Fibroblast of lung (primary cell): ENCODE data around the gene ECSCR.

Source experiments
- CTCF ChIP-seq, 2 donors: IDR thresholded peaks in 1 of 2; conservative IDR thresholded peaks in 1 of 2; 1 replicate in 1 of 2; 2 replicates in 1 of 2; pipeline ENCODE4 v1.5.1; 2011 to 2012; ENCODE audit warnings: low read length in 2 of 2, control low read depth in 1 of 2, inconsistent platforms in 1 of 2, low read depth in 1 of 2, mild to moderate bottlenecking in 1 of 2
- EZH2 ChIP-seq: IDR thresholded peaks from 2 replicates; pipeline ENCODE4 v1.5.1; 2012; ENCODE audit warnings: low read length, control low read depth, mild to moderate bottlenecking; ENCODE audit errors: missing control alignments

GRCh38 chr5:139403787-139404483, 58.6 kb downstream of the ECSCR start, which contains the start of gene SPATA24:
- TF ChIP-seq CTCF (conservative IDR thresholded peaks at IDR 0.05 in 1 of 2, IDR thresholded peaks at IDR 0.05 in 1 of 2; ENCODE audit: low read depth in 1 of 2, low read length in 2 of 2), result no peak
- no peak for TF ChIP-seq EZH2
